ENCODE data around the gene NCF4.

Gene NCF4

GRCh38 chr22:36892292-36892691 lies 31.5 kb downstream of the NCF4 start:
- H3K4me3 ChIP-seq (ENCODE audit: low read depth, low read length) = no peak overlapping the region

GRCh38 chr22:36893262-36893661 lies 32.5 kb downstream of the NCF4 start:
- H3K4me3 ChIP-seq (ENCODE audit: low read depth, low read length) = no peak overlapping the region

- H3K4me3 ChIP-seq (ENCODE audit: low read depth, low read length) = no peak overlapping the region
These were observed 33.5 kb downstream of the NCF4 start for GRCh38 chr22:36894266-36894665.

GRCh38 chr22:36897611-36898010 lies 36.8 kb downstream of the NCF4 start:
- no peak overlapping the region for H3K4me3 ChIP-seq (ENCODE audit: low read depth, low read length)

GRCh38 chr22:36898690-36899089 lies 37.9 kb downstream of the NCF4 start:
- H3K4me3 ChIP-seq (ENCODE audit: low read depth, low read length) = no peak overlapping the region

GRCh38 chr22:36899498-36899897 lies 38.7 kb downstream of the NCF4 start:
- no peak overlapping the region for H3K4me3 ChIP-seq (ENCODE audit: low read depth, low read length)

- H3K4me3 ChIP-seq (ENCODE audit: low read depth, low read length) = no peak overlapping the region
These were observed 39.4 kb downstream of the NCF4 start for GRCh38 chr22:36900225-36900624.

GRCh38 chr22:36900880-36901279 lies 40.1 kb downstream of the NCF4 start:
- no peak overlapping the region for H3K4me3 ChIP-seq (ENCODE audit: low read depth, low read length)

GRCh38 chr22:36901411-36902142 lies 40.8 kb downstream of the NCF4 start:
- no peak overlapping the region for H3K4me3 ChIP-seq (ENCODE audit: low read depth, low read length)

GRCh38 chr22:36902143-36902926 lies 41.5 kb downstream of the NCF4 start:
- no peak overlapping the region for H3K4me3 ChIP-seq (ENCODE audit: low read depth, low read length)

- no peak overlapping the region for H3K4me3 ChIP-seq (ENCODE audit: low read depth, low read length)
These were observed 43.6 kb downstream of the NCF4 start for GRCh38 chr22:36904260-36904880.

- no peak overlapping the region for H3K4me3 ChIP-seq (ENCODE audit: low read depth, low read length)
These were observed 46.7 kb downstream of the NCF4 start for GRCh38 chr22:36907253-36908195.

GRCh38 chr22:36910461-36910860 lies 49.7 kb downstream of the NCF4 start:
- H3K4me3 ChIP-seq (ENCODE audit: low read depth, low read length) = no peak overlapping the region

- no peak overlapping the region for H3K4me3 ChIP-seq (ENCODE audit: low read depth, low read length)
These were observed 51.3 kb downstream of the NCF4 start for GRCh38 chr22:36911887-36912661.

- H3K4me3 ChIP-seq (ENCODE audit: low read depth, low read length) = no peak overlapping the region
These were observed 52.1 kb downstream of the NCF4 start for GRCh38 chr22:36912694-36913426.

- no peak within 1 kb of the TSS for H3K4me3 ChIP-seq (ENCODE audit: low read depth, low read length)
These were observed 52.9 kb downstream of the NCF4 start, which contains the start of gene CSF2RB for GRCh38 chr22:36913427-36914389. CSF2RB (plus strand) TSS chr22:36913628; CDS start chr22:36922208, 8,580 bp downstream.

GRCh38 chr22:36914390-36914752 lies 53.6 kb downstream of the NCF4 start:
- H3K4me3 ChIP-seq (ENCODE audit: low read depth, low read length) = no peak overlapping the region

- no peak overlapping the region for H3K4me3 ChIP-seq (ENCODE audit: low read depth, low read length)
These were observed 55.2 kb downstream of the NCF4 start for GRCh38 chr22:36916034-36916433.

All from iPS-11a (cell line).